HG02623 (cell line): Measurements from ENCODE around the gene CA9.
A peak's percentile ranks its signal among the peaks of the same experiment; 100 is the strongest.

Experiments used
- ATAC-seq: cut with Tn5 transposase; IDR thresholded peaks from one replicate; pipeline ENCODE4 v1.9.1; 2021; ENCODE audit warnings: moderate library complexity; ENCODE audit not compliant: unreplicated experiment

CA9 gene

DNA sequence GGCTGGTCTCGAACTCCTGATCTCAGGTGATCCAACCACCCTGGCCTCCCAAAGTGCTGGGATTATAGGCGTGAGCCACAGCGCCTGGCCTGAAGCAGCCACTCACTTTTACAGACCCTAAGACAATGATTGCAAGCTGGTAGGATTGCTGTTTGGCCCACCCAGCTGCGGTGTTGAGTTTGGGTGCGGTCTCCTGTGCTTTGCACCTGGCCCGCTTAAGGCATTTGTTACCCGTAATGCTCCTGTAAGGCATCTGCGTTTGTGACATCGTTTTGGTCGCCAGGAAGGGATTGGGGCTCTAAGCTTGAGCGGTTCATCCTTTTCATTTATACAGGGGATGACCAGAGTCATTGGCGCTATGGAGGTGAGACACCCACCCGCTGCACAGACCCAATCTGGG, 1.5 kb downstream of the CA9 start:
- no peak for ATAC-seq

DNA sequence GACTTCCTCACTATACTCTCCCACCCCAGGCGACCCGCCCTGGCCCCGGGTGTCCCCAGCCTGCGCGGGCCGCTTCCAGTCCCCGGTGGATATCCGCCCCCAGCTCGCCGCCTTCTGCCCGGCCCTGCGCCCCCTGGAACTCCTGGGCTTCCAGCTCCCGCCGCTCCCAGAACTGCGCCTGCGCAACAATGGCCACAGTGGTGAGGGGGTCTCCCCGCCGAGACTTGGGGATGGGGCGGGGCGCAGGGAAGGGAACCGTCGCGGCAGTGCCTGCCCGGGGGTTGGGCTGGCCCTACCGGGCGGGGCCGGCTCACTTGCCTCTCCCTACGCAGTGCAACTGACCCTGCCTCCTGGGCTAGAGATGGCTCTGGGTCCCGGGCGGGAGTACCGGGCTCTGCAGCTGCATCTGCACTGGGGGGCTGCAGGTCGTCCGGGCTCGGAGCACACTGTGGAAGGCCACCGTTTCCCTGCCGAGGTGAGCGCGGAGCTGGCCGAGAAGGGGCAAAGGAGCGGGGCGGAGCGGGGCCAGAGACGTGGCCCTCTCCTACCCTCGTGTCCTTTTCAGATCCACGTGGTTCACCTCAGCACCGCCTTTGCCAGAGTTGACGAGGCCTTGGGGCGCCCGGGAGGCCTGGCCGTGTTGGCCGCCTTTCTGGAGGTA, 2.1 kb downstream of the CA9 start:
- no peak for ATAC-seq

DNA sequence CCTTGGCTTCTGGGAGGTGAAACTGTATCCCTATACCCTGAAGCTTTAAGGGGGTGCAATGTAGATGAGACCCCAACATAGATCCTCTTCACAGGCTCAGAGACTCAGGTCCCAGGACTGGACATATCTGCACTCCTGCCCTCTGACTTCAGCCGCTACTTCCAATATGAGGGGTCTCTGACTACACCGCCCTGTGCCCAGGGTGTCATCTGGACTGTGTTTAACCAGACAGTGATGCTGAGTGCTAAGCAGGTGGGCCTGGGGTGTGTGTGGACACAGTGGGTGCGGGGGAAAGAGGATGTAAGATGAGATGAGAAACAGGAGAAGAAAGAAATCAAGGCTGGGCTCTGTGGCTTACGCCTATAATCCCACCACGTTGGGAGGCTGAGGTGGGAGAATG, 5.4 kb downstream of the CA9 start:
- ATAC-seq, result no peak

DNA sequence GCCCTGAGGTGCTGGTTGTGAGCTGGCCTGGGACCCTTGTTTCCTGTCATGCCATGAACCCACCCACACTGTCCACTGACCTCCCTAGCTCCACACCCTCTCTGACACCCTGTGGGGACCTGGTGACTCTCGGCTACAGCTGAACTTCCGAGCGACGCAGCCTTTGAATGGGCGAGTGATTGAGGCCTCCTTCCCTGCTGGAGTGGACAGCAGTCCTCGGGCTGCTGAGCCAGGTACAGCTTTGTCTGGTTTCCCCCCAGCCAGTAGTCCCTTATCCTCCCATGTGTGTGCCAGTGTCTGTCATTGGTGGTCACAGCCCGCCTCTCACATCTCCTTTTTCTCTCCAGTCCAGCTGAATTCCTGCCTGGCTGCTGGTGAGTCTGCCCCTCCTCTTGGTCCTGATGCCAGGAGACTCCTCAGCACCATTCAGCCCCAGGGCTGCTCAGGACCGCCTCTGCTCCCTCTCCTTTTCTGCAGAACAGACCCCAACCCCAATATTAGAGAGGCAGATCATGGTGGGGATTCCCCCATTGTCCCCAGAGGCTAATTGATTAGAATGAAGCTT, 6.1 kb downstream of the CA9 start:
- no peak for ATAC-seq

DNA sequence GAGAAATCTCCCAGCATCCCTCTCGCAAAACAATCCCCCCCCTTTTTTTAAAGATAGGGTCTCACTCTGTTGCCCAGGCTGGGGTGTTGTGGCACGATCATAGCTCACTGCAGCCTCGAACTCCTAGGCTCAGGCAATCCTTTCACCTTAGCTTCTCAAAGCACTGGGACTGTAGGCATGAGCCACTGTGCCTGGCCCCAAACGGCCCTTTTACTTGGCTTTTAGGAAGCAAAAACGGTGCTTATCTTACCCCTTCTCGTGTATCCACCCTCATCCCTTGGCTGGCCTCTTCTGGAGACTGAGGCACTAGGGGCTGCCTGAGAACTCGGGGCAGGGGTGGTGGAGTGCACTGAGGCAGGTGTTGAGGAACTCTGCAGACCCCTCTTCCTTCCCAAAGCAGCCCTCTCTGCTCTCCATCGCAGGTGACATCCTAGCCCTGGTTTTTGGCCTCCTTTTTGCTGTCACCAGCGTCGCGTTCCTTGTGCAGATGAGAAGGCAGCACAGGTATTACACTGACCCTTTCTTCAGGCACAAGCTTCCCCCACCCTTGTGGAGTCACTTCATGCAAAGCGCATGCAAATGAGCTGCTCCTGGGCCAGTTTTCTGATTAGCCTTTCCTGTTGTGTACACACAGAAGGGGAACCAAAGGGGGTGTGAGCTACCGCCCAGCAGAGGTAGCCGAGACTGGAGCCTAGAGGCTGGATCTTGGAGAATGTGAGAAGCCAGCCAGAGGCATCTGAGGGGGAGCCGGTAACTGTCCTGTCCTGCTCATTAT, 6.8 kb downstream of the CA9 start:
- peak; percentile 43 for ATAC-seq

DNA sequence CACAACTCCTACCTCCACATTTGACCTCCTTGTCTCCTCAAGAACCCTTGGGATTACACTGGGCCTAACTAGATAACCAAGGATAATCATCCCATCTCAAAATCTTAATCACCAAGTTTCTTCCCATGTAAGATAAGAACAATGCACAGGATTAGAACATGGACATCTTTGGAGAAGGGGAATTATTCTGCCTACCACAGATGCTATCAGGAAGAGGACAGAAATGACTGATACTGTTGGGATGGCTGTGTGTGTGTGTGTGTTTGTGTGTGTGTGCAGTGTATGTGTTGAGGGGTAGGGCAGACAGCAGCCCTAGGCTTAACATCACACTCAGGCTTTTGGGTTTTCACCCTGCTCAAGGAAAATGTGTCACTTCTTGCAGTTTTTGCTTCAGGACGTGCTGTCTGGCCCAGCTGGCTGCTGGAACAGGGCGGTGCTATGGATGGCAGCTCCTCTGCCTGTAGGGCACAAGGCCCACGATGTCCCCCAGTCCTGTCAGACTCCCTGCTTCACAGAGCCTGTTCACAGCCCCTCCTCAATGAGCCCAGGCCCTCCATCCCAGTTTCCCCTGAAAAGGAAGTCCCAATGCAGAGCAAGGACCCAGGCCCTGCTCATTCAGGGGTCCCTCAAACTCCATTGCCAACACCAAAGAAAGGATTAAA, 7.7 kb downstream of the CA9 start:
- no peak for ATAC-seq

DNA sequence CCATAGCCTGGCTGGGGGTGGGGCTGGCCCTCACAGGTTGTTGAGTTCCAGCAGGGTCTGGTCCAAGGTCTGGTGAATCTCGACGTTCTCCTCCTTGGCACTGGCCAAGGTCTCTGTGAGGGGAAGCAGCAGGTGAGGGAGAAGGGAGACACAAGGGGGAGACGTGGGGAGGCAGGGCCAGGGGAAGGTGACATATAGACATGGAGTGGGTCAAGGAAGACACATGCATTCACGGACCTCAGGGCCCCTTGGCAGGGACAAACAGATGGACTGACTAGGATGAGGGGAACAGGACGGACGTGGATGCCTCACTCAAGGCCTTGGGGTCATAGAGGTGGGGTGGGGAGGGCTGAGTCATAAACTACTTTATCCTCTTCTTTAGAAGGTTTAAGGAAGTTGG, 8.3 kb downstream of the CA9 start:
- ATAC-seq, result no peak

DNA sequence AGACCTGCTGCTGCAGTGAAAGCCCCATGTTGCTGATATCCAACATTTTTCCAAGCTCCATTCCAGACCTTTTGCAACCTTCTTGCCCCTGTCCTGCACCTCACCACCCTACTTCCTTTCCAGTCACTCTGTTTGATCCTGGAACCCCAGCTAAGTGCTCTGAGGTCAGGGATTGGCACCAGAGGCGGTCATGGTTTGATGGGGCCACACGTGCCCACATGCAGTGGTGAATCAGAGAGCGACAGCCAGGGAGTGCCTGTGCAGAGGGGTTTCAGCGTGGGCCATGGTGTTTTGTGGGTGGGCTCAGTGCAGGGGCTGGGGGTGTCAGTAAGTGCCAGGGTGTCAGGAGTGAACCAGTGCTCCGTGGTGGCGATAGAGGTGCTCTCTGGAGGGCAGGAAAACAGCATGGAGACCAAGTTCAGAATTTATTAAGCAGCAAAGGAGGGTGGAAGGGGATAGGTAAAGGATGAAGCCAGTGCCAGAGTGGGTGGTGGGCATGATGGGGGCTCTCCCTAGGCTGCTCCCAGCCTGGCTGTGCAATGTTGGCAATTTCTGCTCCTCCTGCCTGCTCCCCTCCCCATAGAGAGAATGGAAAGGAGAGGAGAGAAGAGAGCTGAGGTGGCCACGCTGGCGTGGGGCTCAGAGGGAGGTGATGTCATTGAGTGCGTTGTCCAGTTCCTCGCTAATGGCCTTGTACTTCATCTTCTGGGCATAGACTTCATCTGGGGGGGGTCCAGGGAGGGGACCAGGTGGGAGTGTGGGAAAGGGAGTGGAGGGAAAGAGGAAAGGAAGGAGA, 9.0 kb downstream of the CA9 start:
- ATAC-seq, result no peak

DNA sequence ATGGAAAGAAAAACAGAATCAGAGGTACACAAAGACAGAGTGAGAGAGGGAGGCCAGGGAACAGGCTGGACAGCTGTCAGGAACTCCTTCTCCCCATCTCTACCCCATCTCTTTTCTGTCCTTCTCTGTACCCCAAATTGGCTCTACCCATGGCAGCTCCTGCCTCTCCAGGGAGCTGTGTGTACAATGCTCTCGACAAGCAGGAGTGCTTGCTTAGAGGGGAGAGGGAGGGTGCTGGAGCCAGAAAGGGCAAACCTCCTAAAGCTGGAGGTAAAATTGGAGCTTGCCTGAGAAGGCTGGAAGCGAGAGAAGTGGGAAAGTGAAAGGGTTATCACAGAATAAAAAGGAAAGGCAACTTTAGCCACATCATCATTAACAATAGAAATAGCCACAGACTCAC, 9.6 kb downstream of the CA9 start:
- no peak for ATAC-seq

DNA sequence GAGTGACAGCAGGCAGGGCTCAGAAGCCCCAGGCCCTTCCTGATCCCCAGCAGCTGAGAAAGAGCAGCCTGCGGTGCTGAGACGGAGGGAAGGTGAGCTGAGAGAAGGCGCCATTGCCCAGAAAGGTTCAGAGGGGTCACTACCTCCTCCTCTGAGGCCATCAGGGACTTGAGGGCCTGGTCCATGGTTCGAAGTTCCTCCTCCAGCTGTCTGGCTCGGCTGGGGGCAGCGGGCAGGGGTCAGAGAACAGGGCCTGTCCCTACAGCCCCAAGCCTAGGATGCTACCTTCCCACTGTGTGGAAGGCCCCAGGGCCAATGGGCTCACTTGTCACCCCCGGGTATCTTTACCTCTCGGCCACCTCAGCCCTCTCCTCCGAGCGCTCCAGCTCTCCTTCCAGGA, 11.2 kb downstream of the CA9 start:
- no peak for ATAC-seq

DNA sequence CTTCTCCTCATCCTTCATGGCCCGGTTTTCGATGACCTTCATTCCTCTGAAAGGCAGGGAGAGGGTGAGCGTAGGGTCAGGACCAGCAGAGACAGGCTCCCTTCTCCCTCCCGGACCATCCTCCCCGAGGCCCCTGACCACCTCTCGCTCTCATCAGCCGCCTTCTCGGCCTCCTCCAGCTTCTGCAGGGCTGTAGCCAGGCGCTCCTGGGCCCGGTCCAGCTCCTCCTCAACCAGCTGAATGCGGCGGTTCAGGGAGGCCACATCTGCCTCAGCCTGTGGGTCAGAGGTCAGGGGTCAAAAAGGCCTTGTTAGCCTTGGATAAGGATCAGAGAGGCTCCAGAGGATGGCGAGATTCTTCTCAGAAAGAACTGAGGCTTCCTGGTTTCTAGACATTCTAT, 11.8 kb downstream of the CA9 start:
- no peak for ATAC-seq

DNA sequence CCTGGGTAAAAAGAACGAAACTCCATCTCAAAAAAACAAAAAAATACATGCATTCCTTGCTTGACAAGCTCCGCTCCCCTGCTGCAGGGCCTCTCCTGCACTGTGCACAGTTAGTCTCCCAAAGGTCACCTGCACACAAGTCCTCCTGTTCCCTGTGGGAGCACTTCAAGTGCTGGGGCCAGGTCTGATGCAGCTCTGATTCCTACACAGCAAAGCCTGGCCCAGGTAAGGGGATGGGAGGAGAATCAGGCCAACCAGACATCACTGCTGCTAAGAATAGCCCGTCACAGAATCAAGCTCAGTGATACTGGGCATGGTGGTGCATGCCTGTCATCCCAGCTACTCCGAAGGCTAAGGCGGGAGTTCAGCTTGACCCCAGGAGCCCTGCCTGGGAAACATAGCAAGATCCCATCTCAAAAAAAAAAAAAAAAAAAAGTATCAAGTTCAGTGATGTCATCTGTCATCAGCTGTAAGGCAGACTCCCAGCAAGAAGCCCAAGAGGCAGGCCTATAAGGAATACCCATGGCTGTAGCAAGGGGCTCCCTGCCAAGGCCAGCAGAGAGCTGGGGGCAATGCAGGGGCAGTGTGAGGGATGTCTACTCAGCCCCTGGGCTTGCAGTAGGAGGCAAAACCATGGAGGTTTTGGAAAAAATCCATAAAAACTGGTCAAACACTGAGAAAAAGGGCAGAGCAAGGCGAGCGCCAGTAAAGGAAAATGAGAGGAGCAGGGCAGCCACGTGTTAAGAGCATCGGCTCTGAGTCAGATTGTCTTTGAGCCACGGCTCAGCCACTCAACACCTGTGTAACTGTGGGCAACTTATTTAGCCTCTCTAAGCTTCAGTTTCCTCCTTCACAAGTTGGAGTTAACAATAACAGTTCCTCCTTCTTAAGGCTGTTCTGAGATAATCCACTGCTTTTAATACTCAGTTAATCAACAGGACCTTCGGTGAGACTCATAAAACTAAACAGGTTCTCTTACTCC, 12.8 kb downstream of the CA9 start:
- no peak for ATAC-seq

DNA sequence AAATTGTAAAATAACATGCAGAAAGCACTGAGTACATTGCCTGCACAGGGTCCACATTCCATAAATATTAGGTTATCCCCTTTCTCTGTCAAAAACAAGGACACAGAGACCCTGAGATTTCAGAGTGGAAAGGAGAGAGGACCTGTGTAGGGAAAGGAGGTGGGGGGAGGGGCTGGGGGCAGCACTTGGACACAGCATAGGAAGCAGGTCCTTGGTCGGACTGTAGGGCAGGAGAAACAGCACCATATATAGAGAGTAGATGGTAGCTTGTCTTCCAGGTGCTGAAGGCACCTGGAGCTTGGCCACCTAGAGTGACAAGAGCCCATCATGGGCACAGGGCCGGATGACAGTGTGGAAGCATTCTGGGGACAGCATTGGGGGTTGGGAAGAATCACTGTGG, 13.6 kb downstream of the CA9 start:
- ATAC-seq, result no peak

DNA sequence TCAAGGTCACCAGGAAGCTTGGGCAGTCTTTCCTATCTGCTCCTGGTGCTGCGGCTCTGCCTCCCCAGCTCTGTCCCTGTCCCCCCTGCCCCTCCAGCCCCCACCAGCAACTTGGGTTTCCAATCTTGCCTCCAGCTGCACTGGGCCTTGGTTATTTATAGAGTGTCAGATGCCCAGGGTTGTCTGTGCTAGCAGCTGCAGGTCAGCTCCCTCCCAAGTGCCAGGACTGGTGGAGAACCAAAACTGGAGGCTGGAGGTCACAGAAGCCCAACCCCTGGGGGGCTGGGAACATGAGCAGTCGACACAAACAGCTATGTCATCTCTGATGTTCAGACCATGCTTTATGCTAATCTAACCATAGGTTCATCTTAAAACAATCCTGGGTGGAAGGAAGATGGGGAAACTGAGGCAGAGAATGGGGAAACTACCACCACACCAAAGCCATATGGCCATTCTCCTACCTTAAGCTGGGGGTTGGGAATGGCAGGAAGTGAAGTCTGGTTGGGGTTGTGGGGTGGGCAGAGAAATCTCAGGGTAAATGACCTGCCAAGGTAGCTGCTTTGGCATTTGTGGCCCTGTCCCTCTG, 14.3 kb downstream of the CA9 start:
- ATAC-seq, result no peak

DNA sequence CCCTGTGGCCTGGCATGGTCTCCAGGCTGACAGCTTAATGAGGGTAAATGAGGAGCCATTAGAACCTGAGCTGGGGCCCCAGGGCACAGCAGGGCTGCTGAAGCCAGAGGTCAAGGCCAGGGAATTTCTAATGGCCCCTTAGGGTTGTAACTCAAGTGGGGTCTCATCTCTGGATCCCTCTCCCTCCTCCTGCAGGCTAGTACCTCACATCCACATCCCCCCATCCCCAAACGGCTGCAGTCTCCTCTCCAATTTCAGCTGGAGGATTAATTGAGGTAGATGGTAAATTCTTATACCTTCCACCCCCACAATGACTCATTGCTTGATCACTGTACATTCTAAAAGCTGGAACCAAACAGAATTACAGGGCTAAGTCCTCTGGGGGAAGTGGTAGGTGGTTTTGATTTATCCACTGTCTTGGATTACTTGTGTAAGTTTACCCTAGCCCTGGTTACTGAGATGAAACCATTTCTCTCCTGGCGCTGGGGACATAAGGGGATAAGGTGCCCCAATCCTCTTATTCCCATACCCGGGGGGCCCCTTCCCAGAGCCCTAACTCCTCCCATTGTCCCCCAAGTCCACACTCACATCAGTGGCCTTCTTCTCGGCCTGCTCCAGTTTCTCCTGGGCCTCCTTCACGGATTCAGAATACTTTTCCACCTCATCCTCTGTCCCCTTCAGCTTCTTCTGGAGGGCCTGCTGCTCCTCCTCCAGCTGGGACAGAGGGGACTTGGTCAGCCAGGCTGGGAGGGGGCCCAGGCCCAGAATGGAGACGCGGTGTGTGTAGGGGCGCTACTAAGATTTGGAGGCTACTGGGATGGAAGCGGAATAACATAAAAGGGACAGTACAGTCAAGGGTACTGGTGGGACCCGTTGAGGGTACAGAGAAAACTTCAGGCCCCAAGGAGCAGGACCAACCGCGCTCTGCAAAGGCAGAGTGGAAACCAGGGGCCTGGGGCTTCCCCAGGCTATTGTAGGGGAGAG, 15.1 kb downstream of the CA9 start:
- no peak for ATAC-seq

DNA sequence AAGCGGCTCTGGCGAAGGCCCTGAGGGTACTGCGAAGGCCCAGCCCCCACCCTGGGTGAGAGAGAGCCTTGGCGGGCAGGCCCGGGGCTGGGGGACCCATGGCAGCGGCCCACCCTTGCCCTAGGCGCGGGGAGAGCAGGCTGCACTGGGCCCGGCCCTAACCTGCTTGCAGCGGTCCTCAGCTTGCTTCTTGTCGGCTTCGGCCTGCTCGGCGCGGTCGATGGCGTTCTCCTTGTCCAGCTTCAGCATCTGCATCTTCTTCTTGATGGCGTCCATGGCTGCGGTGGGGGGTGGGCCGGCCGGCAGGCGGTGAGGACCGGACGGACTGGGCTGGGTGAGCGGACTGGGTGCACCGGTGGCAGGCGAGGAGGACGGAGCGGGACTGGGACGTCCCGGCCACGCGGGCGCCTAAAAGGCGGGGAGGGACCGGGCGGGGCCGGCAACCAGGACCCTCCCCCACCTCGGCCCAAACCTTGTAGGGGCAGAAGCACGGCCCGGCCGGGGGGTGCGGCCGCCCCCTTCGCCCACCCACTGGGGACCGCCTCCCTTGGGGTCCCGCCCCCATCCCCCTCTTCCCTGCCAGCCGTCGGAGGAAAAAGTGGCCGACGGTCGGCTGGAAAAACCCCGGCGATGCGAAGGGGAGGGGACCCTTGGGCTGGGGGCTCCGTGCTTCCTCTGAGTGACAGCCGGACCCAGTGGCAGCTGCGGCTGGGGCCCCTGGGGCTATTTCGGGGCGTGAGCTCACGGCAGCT, 16.0 kb downstream of the CA9 start, which contains the start of gene TPM2:
TSS of gene TPM2 (minus strand) at position 384 of the 752 bp plus-strand sequence. CDS start at position 276, 108 bp downstream.
- ATAC-seq, result no peak

DNA sequence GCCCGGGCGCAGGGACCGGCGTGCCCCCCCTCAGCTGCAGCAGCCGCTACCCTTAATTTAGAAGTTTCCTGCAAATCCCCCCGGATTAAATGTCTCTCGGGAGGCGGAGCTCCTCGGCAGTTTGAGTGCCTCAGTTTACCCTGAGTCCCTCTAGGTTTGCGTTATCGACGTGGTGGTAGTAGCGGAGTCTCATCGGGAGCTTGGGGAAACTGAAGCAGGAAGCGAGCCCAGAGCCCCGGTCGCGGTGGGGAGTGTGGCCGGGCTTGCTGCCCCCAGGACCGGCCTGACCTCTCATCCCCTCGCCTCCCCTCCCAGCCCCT, 16.5 kb downstream of the CA9 start:
- no peak for ATAC-seq
